ENCODE results near the gene PACRG.

PACRG gene

GRCh38 chr6:163259689-163260088 lies 531.9 kb downstream of the PACRG start:
- no peak for DNase-seq (ENCODE audit: extremely low read depth, low read depth)
- no peak for TF ChIP-seq CTCF (IDR thresholded peaks at IDR 0.05; ENCODE audit: low read depth, low read length)

DNA sequence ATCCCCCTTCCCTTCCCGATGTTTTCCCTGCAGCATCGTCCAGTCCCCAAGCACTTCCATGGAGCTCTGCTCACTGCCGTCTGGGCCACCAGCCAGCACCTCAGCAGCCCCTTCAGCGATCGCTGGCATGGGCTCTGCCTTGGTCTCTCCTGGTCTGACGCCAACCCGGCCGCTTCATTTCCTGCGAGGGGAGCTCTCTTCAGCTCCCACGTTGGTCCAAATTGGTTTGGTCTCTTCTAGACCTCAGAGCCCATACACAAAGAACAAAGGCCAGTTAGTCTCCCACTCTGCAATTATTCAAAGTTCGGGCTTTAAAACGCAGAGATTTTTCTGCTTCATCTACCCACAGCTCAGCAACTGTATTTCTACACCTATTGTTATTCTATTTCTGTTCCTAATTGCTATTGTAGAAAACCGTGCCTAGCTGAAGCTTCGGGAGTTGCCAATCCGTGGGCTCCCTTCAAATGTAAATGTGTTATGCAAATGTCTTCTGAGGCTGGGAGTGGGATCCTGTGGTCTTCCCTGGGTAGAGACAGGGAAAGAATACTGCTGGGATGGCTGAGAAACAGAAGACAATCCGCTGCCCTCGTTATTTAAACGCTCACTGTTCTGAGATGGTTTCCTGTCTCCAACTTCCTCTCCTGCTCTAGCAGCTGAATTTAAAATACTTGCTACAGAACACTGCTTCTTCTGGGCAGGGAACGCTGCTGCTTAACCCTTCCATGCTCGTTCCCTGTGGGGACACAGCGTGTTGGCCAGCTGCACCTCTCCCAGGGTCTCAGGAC lies 532.5 kb downstream of the PACRG start:
- no peak for TF ChIP-seq CTCF (IDR thresholded peaks at IDR 0.05; ENCODE audit: low read depth, low read length)
- DNase-seq (ENCODE audit: extremely low read depth, low read depth), result no peak

- DNase-seq (ENCODE audit: extremely low read depth, low read depth), result no peak
- TF ChIP-seq CTCF (IDR thresholded peaks at IDR 0.05; ENCODE audit: low read depth, low read length), result no peak
Measured at GRCh38 chr6:163260911-163261310, 533.1 kb downstream of the PACRG start.

DNA sequence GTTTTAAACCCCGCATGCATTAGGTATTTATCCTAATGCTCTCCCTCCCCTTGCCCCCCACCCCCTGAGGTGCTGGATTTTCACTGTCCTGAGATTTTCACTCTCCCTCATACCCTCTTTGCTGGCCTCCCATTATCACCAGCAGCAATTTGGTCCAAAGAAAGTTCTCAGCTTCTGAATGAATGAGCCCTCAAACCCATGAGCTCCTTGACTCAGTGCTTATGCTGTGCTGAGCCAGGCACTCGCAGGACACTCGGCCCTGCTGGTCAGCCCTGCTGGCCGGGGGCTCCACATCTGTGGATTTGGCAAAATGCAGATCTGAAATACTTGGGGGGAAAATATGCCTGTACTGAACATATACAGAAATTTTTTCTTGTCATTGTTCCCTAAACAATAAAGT lies 533.6 kb downstream of the PACRG start:
- no peak for TF ChIP-seq CTCF (IDR thresholded peaks at IDR 0.05; ENCODE audit: low read depth, low read length)
- DNase-seq (ENCODE audit: extremely low read depth, low read depth), result no peak

DNA sequence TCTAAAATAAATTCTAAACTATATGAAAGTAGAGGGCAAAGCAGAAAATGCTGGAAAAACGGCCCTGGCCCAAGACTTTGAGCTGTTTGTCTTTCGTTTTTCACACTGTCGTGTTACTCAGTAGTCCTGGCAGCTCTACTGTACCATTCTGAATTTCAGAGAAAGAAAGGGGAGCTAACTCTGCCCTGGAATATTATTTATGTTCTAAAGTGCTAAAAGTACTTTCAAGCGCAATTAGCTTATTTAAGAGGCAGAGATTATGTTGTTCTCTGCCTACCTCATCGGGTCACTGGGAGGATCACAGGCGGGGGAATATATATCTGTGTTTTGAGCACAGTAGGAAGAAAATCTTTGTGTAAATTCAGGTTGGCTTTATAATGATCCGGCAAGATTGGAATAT lies 534.3 kb downstream of the PACRG start:
- no peak for TF ChIP-seq CTCF (IDR thresholded peaks at IDR 0.05; ENCODE audit: low read depth, low read length)
- DNase-seq (ENCODE audit: extremely low read depth, low read depth), result no peak

DNA sequence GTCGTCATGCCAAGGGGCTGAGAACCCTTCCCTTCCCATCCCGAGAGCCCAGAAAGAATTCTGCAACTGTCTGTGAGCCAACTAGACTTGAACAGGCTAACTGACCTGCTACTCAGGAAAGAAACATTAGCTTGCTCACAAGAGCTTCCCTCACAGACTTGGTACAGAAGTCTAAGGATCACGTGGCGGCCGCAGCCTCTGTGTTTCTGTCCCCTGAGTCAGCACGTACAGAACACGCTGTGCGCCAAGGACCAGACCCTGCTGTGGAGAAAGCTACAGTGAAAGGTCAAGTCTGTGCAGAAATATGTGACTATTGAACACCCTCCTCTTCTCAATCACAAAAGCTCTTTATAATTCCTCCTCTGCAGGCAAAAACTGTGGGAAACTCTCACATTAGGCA lies 535.4 kb downstream of the PACRG start:
- DNase-seq (ENCODE audit: extremely low read depth, low read depth), result no peak
- TF ChIP-seq CTCF (IDR thresholded peaks at IDR 0.05; ENCODE audit: low read depth, low read length), result no peak

DNA sequence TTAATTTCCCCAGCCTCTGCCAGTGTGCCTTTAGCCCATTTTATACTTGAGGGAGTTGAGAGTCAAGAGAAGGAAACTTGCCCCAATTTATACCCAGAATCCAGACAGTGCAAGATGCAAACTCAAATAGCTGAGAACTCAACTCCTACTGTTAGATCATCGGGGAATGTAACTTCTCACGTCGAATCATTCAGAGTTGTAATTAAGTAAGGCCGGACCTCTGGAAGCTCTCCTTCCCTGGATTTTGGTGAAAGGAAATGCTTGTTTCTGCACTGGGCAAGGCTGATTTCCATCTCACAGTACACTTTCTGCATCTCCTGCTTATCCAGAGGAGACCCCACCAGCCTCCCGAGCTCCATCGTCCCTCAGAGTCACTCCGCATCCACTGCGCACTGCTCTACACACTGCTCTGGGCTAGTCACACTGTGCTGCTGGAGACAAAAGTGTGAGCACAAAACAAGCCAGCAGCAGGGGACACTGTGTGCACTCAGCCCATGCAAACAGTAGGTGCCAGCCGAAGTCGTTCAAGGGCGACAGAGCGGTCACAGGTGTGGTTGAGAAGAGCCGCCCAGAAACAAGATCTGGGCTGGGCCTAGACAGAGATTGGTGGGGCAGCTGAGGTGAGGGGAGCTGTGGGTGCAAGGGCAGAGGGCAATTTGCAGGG lies 536.4 kb downstream of the PACRG start:
- DNase-seq (ENCODE audit: extremely low read depth, low read depth), result no peak
- TF ChIP-seq CTCF (IDR thresholded peaks at IDR 0.05; ENCODE audit: low read depth, low read length), result no peak

Data from AG09319 (cell line).